Middle frontal gyrus (tissue), 1 donor: ENCODE data around the gene TMPRSS4.

Experiments
- DNase-seq: peaks from one replicate; pipeline ENCODE4 v3.0.0-alpha.2; 2015; ENCODE audit warnings: low spot score; ENCODE audit errors: extremely low spot score

Gene TMPRSS4

GRCh38 chr11:118078911-118079411 lies 2.1 kb downstream of the TMPRSS4 start:
- no peak for DNase-seq

DNA sequence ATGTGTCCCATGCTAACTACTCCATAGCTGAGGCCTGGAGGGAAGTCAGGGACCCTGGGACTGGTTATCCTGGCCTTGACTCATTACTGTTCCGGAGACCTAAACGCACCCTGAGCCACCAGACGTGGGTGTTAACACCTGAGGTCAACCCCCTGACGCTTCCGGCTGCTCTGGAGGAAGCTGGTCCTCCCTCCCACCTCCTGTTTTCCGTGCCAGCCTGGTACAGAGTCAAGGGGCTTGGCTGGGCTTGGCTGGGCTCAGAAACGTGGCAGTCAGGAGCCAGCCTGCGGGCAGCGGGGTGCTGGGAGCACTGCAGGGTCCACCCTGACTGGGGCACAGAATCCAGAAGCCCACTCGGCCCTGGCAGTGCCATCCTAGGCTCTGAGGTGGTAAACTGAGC lies 2.6 kb downstream of the TMPRSS4 start:
- DNase-seq = no peak

- no peak for DNase-seq
These were observed 3.4 kb downstream of the TMPRSS4 start for GRCh38 chr11:118080296-118080695.

- DNase-seq = no peak
These were observed 4.5 kb downstream of the TMPRSS4 start for GRCh38 chr11:118081241-118081958.

- DNase-seq = no peak
These were observed 6.1 kb downstream of the TMPRSS4 start for GRCh38 chr11:118082880-118083552.

DNA sequence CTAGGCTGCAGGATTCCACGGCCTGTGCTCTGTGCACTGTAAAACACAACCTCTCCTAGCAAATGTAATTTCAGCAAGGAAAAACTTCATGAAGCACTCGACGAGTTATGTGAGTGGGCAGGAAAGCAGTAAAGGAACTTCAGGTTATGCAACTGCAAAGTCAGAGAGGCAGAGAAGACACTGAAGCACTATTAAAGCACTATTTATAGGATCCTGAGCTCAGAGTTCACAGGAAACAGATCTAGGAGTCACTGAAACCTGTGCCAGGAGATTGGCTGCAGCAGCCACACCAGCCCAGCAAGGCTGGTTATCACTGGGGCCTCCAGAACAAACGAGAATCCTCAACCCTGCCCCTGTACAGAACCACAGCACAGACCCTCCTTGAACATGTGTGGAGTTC lies 7.4 kb downstream of the TMPRSS4 start:
- DNase-seq = no peak

GRCh38 chr11:118084656-118085055 lies 7.8 kb downstream of the TMPRSS4 start:
- no peak for DNase-seq

DNA sequence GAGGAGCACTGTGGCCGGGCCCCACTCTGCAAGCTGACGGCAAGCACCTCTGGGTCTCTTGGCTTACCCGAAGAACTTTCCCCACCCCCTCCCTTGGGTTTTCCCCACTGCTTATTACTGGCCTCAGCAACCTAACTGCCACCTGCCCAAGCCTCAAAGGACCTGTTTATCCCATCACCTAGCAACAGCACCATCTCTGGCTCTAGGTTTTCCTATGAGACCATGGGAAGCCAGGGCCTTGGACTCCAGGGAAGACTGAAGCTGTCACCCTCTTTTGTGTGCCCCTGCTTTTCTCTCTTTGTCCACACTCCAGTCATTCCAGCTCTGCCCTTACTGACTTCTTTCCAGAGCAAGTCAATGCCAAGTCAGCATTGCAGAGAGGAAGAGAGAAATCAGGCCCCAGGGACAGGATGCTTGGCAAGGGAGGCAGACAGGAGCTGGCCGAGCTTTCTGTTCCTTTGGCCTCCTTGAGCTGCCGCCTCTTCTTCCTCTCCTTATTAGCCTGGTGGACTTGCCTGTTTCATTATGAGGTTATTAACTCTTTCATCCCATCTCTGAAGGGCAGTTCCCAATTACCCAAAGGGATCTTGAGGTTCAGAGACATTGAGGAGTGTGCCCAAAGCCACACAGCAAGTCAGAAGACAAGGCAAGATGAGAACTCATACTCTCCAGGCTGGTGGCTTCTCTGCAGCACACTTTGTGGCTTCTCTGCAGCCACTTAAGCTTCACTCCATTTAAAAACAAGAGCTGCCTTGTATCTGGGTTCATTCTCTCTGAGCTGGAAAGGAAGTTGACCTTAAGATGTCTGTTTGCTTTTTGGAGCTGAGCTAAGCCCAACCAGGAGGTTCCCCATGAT lies 10.3 kb downstream of the TMPRSS4 start, which contains the start of gene SMIM35:
Gene SMIM35, minus strand, starts transcription at position 51 of the 856 bp plus-strand sequence. CDS start 206 bp downstream, outside the sequence.
- DNase-seq = no peak

DNA sequence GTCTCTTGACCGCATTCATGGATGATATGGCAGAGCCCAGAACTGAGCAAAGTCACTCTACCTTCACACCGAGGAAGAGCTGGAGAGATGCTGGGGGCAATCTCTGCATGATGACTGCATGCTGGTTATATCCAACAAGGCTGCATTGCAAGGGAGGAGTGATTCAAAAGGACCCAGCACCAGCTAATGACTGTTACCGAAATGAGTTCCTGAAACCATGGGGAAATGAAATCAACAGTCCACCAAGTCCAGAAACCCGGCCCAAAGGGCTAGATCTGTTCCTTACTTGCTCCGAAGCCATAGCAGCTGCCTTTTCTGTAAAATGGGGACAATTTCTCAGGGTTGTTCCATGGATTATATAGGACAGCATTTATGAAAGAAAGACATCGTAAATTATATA lies 11.1 kb downstream of the TMPRSS4 start:
- no peak for DNase-seq

- DNase-seq = no peak
These were observed 11.7 kb downstream of the TMPRSS4 start for GRCh38 chr11:118088531-118088930.

DNA sequence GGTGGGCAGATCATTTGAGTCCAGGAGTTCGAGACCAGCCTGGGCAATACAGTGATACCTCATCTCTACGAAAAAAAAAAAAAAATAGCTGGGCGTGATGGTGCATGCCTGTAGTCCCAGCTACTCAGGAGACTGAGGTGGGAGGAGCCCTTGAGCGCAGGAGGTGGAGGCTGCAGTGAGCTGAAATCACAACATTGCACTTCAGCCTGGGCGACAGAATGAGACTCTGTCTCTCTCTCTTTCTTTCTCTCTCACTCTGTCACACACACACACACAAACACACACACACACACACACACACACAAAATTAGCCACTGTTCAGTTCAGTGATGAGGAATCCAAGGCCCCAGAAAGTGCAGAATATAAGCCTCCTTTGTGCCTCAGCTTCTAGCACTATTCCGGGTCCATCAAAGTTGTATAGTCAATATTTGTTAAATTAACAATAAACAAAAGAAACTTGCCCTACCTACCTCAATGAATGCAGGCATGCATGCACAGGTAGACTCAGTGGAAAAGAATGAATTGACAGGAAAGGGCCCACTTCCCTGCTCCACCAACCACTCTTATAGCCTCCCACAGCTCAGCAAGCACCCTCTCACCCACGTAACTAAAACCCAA lies 13.8 kb downstream of the TMPRSS4 start:
- no peak for DNase-seq

GRCh38 chr11:118091690-118092089 lies 14.8 kb downstream of the TMPRSS4 start:
- DNase-seq = no peak

GRCh38 chr11:118092907-118093571 lies 16.2 kb downstream of the TMPRSS4 start:
- no peak for DNase-seq

- no peak for DNase-seq
These were observed 18.6 kb downstream of the TMPRSS4 start for GRCh38 chr11:118095493-118095892.

DNA sequence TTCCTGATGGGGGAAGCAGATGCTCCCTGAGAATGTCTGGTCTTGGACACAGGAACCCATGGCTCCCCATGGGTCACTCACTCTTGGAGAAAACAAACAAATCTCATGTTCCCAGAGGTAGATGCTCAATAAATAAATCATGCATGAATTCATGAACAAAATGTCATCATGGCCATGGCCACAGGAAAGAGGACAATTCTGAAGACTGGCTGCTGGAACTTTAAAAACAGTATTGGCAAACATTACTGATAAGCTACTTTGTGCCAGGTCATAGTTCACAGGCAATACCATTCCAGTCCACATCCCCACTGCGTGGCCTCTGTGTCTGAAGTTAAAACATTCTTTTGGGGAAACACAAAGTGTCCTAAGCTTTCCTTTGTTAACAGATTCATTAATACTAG lies 19.1 kb downstream of the TMPRSS4 start:
- no peak for DNase-seq

DNA sequence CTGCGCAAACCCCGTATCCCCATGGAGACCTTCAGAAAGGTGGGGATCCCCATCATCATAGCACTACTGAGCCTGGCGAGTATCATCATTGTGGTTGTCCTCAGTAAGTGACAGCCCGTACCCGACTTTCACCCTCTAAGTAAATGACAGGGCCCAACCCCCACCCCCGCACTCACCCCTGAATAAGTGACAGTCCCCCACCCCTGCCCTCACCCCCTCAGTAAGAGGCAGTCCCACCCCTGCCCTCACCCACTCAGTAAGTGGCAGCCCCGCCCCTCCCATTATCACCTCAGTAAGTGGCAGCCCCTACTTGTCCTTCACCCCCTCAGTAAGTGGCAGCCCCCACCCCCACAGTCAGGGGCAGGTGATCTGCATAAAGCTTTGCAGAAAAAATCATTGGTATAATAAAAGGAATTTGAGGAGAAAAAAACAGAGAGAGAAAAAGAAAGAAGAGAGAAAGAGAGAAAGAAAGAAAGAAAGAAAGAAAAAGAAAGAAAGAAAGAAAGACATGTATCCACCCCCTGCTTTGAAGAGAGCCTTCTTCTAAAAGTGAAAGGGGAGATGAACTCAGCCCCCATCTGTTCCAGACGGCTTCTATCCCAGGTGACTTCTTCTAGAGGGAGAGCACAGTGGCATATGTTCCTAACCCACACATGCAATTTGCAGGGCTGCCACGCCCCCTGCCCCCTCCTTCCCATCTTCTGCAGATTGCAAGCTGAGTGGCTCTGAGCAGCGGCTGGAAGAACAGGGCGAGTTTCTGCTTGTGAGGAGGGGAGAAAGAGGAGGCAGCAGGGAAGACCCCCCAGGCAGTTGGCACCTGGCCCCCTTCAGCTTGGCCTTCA lies 22.3 kb downstream of the TMPRSS4 start:
- no peak for DNase-seq

DNA sequence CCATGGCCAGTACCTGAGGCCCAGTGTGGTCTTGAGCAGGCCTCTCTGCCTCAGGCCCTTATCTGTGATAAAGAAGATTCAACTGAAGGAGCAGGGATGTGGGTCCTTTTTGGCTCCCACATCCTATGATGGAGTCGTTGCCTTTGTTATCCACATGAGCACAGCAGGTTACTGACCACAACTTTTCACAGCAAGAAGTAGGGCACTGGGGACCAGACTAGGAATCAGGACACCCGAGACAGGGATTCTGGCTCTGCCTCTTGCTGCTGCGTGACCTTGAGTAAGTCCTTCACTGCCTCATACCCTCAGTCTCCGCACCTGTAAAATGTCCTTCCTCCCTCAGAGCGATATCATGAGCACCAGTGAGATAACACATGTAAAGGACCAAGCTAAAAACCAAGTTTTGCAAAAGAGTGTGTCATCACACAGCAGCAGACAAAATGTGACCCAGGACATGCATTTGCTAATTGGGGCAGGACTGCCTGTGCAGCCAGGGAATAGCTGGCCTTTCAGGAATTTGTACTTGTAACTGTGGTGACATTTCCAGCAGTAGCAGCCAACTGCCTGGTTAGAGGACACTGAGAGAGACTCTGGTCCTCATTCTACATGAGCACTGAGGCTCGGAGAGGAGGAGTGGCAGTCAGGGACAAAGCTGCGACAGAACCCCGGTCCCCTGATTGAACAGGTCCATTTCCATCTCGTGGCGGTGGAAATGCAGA lies 23.1 kb downstream of the TMPRSS4 start:
- DNase-seq = no peak

DNA sequence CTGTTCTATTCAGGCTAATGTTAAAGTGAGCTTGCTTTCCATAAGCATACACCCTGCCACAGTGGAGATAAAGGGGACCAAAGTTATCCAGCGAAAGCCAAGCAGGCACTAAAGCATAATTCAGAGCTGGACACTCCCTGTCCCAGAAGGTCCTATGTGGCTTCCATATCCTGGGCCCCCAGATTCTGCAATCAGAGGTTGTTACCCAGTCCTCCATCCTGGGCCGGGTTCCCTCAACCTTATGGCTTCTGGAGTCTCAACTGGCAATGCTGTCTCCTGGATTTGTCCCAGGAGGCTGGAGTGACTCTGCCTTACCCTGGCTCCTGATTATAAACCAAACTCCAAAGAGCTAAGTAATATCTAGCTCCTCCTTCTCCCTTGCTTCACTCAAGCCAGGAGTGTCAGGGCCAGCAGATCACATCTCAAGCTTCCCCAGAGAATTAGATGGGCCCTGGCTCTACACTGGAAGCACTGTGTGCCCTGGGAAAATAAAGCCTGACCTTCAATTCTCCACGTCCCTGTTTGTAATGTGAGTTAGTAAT lies 23.9 kb downstream of the TMPRSS4 start:
- DNase-seq = no peak

- DNase-seq = no peak
These were observed 25.9 kb downstream of the TMPRSS4 start for GRCh38 chr11:118102721-118103261.
